Osteoblast (primary cell): ENCODE data around the gene MYH9. TPM values are rescaled to one million over a fixed set of nuclear protein-coding genes. Genes with fewer than 3 reads are reported as not detected.

Experiments
- DNase-seq: peaks from one replicate; pipeline ENCODE4 v3.0.0; 2011; ENCODE audit warnings: low spot score, mixed read lengths; ENCODE audit not compliant: insufficient read length; ENCODE audit errors: missing footprints
- H2AFZ ChIP-seq: 2 replicates; pipeline ENCODE4 v1.6.0; 2011; ENCODE audit warnings: mild to moderate bottlenecking, low read length
- H3K27ac ChIP-seq: 2 replicates; pipeline ENCODE4 v1.5.1; 2011; ENCODE audit warnings: mild to moderate bottlenecking, low read depth, low read length, moderate library complexity
- H3K27me3 ChIP-seq: 2 replicates; pipeline ENCODE4 v1.6.0; 2012; ENCODE audit warnings: mild to moderate bottlenecking, control low read depth, inconsistent platforms, low read length, moderate library complexity; ENCODE audit not compliant: insufficient read depth
- H3K36me3 ChIP-seq: 2 replicates; pipeline ENCODE4 v1.5.1; 2011; ENCODE audit warnings: mild to moderate bottlenecking, low read length, control low read depth, moderate library complexity; ENCODE audit not compliant: insufficient read depth
- H3K4me1 ChIP-seq: 2 replicates; pipeline ENCODE4 v1.5.1; 2011; ENCODE audit warnings: mild to moderate bottlenecking, low read length, control low read depth, moderate library complexity; ENCODE audit not compliant: insufficient read depth
- H3K4me2 ChIP-seq: 2 replicates; pipeline ENCODE4 v1.6.0; 2011; ENCODE audit warnings: mild to moderate bottlenecking, low read length; ENCODE audit not compliant: insufficient read depth
- H3K4me3 ChIP-seq: fragments of 200-600 bp; sonication (generic); 3 replicates; pipeline ENCODE4 v1.5.1; 2012; ENCODE audit warnings: mild to moderate bottlenecking, low read length, inconsistent platforms; ENCODE audit not compliant: insufficient read depth
- H3K79me2 ChIP-seq: 2 replicates; pipeline ENCODE4 v1.6.0; 2012; ENCODE audit warnings: mild to moderate bottlenecking, low read length, control low read depth, inconsistent platforms; ENCODE audit not compliant: insufficient read depth
- H3K9me3 ChIP-seq: 2 replicates; pipeline ENCODE4 v1.5.1; 2011; ENCODE audit warnings: low read depth, low read length, control low read depth
- H4K20me1 ChIP-seq: 2 replicates; pipeline ENCODE4 v1.6.0; 2012; ENCODE audit warnings: mild to moderate bottlenecking, low read length, control low read depth; ENCODE audit not compliant: insufficient read depth
- total RNA-seq: library from RNA; depleted of rRNA; stranded (reverse); fragments of >200 nt; gene quantifications from 2 replicates; pipeline ENCODE4 v1.2.3, GENCODE V29; 2012
- TF ChIP-seq, protein P1 (sequence below): IDR thresholded peaks from 2 replicates; pipeline ENCODE4 v1.5.1; 2011; ENCODE audit warnings: mild to moderate bottlenecking, low read depth, low read length, moderate library complexity; ENCODE audit errors: extremely low read depth

Gene MYH9
- total RNA-seq, 1 donor, result 964 TPM

GRCh38 chr22:36301384-36301828, 86.4 kb downstream of the MYH9 start:
- no peak overlapping the region for H2AFZ ChIP-seq
- no peak overlapping the region for H3K4me3 ChIP-seq
- TF ChIP-seq, protein P1, sequence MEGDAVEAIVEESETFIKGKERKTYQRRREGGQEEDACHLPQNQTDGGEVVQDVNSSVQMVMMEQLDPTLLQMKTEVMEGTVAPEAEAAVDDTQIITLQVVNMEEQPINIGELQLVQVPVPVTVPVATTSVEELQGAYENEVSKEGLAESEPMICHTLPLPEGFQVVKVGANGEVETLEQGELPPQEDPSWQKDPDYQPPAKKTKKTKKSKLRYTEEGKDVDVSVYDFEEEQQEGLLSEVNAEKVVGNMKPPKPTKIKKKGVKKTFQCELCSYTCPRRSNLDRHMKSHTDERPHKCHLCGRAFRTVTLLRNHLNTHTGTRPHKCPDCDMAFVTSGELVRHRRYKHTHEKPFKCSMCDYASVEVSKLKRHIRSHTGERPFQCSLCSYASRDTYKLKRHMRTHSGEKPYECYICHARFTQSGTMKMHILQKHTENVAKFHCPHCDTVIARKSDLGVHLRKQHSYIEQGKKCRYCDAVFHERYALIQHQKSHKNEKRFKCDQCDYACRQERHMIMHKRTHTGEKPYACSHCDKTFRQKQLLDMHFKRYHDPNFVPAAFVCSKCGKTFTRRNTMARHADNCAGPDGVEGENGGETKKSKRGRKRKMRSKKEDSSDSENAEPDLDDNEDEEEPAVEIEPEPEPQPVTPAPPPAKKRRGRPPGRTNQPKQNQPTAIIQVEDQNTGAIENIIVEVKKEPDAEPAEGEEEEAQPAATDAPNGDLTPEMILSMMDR, result peak; percentile 88
- no peak overlapping the region for H3K4me2 ChIP-seq
- H3K79me2 ChIP-seq, result peaks cover 98% of the 10 kb centered on the region
- DNase-seq, result peak; percentile 94
- no peaks in the 10 kb centered on the region for H3K27me3 ChIP-seq
- peaks cover 99% of the 10 kb centered on the region for H3K36me3 ChIP-seq
- H3K4me1 ChIP-seq, result no peaks in the 10 kb centered on the region
- peak overlapping the region; percentile 1 for H3K27ac ChIP-seq
- no peaks in the 10 kb centered on the region for H3K9me3 ChIP-seq
- H4K20me1 ChIP-seq, result peaks cover 77% of the 10 kb centered on the region

DNA sequence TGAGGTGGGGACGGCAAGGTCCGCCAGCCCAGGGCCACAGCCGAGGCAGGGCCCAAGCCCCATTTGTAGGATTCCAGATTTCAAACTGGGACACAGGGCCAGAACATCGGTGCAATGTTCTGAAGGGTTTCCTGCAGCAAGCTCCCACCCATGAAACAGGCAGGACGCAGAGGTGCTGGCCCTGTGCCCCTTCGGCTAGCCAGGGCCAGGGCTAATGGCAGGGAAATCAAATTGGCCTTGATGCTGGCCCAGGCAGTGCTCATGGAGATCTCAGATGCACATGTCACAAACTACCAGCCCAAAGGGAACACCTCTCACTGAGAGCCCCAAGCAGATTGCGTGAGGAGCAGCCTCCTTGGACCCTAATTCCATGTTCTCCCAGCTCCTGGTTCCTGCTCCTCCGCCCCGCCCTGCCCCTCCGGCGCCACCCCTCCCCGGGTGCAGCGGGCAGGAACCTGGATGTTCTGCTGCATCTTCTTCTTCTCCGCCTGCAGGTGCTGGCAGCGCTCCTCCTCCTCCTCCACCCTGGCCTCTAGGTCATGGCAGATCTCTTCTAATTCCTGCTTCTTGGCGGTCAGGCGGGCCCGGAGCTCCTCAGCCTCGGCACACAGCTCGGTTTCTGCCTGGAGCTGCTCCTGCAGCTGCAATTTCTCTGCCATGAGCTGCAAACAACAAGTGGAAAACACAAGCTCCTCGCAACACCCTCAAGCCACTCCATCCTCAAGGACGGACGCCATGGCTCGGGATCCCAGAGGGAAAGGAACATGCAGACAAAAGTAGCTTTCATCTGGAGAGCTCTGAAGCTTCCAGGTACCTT, 87.2 kb downstream of the MYH9 start:
- Histone ChIP-seq H3K4me2 (no peak overlapping the region), H2AFZ (no peak overlapping the region), H3K27me3 (no peaks in the 10 kb centered on the region), H3K9me3 (no peaks in the 10 kb centered on the region), H3K36me3 (peaks cover 99% of the 10 kb centered on the region), H3K4me1 (no peaks in the 10 kb centered on the region), H3K4me3 (no peak overlapping the region), H3K27ac (no peak overlapping the region), H3K79me2 (peaks cover 95% of the 10 kb centered on the region), H4K20me1 (peaks cover 76% of the 10 kb centered on the region)
- TF ChIP-seq, protein P1, result no peak
- DNase-seq, result no peak

DNA sequence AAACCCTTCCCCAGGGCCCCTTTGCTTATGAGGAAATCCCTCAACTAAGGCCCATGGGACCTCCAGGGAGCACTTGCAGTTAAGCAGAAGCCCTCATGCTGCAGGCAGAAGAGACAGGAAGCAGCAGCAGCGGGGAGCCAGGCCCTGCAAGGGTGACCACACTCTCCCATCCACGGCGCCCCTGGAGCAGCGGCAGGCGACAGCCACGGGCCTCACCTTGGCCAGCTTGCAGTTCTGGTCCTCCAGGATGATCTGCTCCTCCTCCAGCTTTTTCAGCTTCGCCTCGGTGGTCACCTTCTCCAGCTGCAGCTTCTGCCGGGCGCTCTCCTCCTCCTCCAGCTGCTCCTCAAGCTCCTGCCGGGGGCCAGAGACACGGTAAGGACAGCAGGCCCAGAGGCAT, 87.9 kb downstream of the MYH9 start:
- TF ChIP-seq, protein P1, result no peak
- Histone ChIP-seq H3K36me3 (peaks cover 99% of the 10 kb centered on the region), H4K20me1 (peaks cover 78% of the 10 kb centered on the region), H2AFZ (no peak overlapping the region), H3K4me2 (no peak overlapping the region), H3K9me3 (no peaks in the 10 kb centered on the region), H3K4me1 (no peaks in the 10 kb centered on the region), H3K27ac (no peak overlapping the region), H3K27me3 (no peaks in the 10 kb centered on the region), H3K79me2 (peaks cover 95% of the 10 kb centered on the region), H3K4me3 (no peak overlapping the region)
- no peak for DNase-seq

DNA sequence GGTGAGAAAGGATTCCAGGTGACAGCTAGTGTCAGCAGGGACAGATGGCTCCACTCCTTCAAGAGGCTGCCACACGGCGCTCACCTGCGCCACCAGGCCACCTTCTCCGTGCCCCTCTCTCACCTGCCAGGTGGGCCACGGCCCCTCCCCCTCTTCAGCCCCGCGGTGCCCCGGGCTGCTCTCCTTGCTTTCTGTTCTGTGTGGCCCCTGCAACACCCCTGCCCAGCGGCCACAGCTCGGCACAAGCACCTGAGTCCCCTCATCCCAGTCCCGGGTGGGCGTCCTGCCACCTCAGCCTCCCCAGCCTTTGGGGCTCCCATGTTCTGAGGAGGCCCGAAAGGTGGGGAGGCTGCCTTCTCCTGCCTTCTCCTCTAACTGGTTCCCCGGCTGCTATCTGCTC, 88.5 kb downstream of the MYH9 start:
- no peak overlapping the region for H3K4me2 ChIP-seq
- H3K9me3 ChIP-seq, result no peaks in the 10 kb centered on the region
- DNase-seq, result no peak
- H3K27me3 ChIP-seq, result no peaks in the 10 kb centered on the region
- H3K4me1 ChIP-seq, result no peaks in the 10 kb centered on the region
- peaks cover 84% of the 10 kb centered on the region for H4K20me1 ChIP-seq
- H3K36me3 ChIP-seq, result peaks cover 99% of the 10 kb centered on the region
- no peak overlapping the region for H2AFZ ChIP-seq
- H3K4me3 ChIP-seq, result no peak overlapping the region
- no peak overlapping the region for H3K27ac ChIP-seq
- TF ChIP-seq, protein P1, result no peak
- peaks cover 95% of the 10 kb centered on the region for H3K79me2 ChIP-seq
